NCI-H82 (cell line): ENCODE results near the gene RABL6.

Experiments used
- DNase-seq: peaks from one replicate; lab custom pipeline; 2025; lab: John Stamatoyannopoulos, UW

The RABL6 gene

DNA sequence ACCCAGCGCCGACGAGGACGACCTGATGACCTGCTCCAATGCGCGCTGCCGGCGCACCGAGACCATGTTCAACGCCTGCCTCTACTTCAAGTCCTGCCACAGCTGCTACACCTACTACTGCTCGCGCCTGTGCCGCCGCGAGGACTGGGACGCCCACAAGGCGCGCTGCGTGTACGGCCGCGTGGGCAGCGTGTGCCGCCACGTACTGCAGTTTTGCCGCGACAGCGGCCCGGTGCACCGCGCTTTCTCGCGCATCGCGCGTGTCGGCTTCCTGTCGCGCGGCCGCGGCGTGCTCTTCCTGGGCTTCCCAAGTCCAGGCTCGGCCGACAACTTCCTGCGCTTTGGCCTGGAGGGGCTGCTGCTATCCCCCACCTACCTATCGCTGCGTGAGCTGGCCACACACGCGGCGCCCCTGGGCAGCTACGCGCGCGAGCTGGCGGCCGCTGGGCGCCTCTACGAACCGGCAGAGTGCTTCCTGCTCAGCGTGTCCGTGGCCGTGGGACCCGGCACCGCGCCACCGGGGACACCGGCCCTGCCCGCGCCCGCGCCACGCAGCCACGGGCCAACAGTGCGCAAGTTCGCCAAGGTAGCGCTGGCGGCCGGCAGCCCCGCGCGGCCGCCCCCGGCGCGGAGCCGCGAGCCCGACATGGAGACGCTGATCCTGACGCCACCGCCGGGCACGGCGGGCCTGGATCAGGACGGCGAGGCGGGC lies 38.8 kb downstream of the RABL6 start:
- DNase-seq: peak; percentile 38

DNA sequence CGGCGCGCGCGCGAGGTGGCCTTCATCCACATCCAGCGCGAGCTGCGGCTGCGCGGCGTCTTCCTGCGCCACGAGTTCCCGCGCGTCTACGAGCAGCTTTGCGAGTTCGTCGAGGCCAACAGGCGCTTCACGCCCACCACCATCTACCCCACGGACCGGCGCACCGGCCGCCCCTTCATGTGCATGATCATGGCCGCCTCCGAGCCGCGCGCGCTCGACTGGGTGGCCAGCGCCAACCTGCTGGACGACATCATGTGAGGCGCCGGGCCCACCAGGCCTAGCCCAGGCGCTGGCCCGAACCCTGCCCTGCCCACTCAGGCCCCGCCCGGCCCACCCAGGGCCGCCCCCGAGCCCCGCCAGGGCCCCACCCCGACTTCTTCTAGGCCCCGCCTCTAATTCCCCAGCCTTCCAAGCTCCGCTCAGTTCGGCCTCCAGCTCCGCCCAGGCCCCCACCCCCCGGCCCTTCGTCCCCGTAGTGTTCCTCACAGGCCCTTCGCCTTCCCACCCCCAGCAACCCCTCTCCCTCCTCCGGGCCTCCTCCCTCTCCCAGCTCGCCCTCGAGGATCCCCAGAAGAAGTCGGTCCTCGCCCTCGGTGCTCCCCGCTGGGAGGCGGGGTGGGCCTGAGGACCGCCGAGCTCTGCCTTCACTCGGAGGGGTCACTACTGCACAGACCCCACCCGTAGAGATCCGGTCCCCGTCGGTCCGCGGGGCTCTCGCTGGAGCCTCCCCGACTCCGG lies 39.5 kb downstream of the RABL6 start:
- DNase-seq: peak; percentile 92

DNA sequence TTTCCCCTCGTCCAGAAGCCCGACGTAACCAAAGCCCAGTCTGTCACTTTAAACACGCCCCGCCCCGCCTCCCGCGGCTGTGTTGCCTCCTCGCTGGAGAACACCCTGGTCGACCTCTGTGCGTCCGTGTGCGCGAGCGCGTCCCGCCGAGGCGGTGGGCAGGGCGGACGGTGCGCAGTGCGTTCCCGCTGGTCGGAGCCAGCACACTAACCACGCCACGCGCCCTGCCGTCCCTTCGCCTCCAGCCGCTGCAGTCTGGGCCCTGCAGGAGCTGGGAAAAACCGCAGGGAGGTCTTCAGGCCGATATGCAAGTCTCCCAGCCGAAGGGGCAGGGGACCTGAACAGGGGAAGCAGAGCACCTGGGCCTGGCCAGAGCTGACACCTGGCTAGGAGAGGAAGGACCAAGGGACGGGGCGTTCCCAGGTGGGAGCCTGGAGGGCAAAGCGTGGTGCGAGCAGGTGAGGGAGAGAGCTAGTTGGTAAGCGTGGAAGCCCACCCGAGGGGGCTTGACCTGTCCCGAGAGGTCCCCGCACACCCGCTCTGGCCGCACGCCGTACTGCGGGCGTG lies 40.2 kb downstream of the RABL6 start:
- peak; percentile 88 for DNase-seq

DNA sequence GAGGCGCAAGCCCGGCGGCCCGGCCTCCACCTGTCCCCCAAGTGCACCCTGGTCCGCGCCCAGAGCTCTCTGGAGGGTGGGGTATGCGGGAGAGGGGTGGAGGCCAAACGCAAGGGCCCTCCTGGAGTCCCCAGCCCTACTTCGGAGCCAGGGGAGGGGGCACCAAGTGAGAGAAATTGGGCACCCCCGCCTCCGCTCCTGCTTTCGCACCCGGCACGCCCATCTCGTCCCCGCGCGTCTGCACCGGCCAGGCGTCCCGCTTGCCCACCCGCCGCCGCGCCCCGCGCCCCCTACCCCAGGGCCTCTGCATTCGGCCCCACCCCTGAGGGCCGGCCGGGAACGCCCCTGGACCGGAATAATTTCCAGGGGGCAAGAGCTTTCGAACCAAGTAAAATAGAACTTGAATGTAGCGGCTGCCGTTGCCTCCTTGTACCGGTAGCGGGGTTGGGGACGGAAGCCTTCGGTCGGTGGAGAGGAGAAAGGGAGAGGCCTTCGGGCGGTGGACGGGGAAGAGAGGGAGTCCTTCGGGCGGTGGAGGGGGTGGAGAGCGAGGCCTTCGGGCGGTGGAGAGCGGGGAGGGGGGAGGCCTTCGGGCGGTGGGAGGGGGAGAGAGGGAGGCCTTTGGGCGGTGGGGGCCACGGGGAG lies 40.8 kb downstream of the RABL6 start:
- DNase-seq: peak; percentile 87

DNA sequence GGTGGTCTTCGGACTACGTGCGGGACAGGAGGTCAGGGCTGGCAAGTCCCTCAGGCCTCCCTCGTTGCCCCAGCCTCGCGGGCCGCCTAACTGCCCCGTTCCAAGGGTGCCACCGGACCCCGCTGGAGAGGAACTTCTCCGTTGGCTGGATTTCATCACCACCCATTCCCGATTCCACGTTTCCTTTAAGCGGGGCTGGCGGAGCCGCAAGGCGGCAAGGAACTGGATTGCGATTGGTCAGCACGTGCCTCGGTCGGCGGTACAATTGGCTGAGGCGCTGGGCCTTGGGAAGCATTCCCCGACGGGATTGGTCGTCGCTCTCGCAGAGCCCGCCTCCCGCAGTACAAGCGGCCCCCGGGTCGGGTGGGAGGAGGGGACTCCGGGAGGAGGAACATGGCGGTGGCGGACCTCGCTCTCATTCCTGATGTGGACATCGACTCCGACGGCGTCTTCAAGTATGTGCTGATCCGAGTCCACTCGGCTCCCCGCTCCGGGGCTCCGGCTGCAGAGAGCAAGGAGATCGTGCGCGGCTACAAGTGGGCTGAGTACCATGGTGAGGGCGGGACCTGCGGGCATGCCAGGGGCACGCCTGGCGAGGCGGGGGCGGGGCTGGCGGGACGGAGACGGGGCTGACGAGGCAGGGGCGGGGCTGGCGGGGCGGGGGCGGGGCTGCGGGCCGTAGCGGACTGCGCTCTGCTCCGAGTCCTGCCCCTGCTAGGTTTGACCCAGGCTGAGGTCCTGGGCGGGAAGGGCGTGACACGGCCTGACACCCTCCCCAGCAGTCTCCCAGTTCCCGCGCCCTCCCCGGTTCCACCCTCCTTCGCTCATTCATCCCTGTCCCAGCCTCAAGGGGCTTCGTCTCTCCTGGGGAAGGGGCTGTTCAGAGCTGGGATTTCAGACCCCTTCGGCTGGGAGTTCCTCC lies 41.6 kb downstream of the RABL6 start, which contains the start of gene PHPT1:
PHPT1 (plus strand) TSS at position 372 of the 922 bp plus-strand sequence; CDS start at position 394, 22 bp downstream.
- DNase-seq: peak; percentile 99

DNA sequence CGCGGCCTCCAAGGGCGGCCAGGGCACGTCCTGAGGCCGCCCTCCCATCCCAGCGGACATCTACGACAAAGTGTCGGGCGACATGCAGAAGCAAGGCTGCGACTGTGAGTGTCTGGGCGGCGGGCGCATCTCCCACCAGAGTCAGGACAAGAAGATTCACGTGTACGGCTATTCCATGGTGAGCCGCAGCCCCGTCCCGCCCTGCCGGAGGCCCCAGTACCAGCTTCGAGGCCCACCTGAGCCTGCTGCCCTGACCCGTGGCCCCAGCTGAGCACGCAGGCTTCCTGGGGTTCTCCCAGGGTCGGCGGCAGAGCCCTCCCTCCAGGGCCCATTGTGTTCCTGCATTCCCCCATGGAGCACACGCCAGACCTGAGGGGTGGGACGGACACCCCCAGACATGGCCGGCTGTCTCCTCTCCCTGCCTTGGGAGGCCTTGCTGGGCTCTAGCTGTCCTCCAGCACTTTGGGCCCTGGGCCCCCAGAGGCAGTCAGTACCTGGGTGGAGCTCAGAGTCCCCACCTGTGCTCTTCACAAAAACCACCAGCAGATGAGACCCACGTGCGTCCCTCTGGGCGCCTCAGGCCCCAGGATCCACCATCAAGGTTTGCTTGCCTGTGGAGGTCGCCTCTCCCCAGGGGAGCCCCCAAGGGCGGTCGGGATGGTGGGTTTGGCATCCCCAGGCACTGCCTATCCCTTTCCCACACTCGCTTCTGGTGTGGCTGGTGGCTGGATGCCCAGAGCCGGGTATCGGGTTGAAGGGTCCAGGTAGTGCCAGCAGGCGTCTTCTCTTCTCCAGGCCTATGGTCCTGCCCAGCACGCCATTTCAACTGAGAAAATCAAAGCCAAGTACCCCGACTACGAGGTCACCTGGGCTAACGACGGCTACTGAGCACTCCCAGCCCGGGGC lies 42.5 kb downstream of the RABL6 start:
- no peak for DNase-seq

DNA sequence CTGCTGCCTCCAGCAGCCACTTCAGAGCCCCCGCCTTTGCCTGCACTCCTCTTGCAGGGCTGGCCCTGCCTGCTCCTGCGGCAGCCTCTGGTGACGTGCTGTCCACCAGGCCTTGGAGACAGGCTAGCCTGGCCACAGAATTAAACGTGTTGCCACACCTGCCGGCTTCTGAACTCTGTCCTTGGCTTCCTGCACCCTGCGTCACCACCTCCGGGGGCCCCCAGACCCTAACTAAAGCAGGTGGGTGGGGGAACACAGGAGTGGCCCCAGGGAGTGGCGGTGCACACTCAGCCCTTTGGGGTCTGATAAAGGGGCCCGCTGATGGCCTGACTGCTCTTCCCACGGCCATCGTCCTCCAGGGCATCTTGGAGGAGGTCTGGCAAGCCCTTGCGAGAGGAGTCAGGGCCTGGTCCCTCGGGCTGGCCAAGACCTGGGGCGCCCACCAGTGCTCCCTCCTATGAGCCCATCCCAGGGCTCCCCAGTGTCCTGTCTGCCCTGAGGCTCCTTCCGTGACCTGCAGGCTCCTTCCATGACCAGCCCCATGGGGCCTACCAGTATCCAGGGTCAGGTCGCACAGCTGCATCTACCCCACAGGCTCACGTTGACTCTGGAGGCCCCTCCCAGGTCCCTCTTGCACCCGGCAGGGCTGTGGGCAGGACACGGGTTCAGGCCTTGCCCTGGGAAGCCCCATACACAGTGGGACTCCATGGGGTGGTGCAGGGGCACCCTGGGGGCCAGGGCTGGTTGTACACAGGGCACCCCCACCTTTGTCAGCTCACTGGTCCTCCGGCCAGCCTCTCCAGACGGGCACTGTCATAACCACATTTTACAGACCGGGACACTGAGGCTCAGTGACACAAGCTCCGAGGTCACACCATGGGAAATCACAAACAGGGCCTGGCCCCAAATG lies 43.4 kb downstream of the RABL6 start:
- DNase-seq: no peak

DNA sequence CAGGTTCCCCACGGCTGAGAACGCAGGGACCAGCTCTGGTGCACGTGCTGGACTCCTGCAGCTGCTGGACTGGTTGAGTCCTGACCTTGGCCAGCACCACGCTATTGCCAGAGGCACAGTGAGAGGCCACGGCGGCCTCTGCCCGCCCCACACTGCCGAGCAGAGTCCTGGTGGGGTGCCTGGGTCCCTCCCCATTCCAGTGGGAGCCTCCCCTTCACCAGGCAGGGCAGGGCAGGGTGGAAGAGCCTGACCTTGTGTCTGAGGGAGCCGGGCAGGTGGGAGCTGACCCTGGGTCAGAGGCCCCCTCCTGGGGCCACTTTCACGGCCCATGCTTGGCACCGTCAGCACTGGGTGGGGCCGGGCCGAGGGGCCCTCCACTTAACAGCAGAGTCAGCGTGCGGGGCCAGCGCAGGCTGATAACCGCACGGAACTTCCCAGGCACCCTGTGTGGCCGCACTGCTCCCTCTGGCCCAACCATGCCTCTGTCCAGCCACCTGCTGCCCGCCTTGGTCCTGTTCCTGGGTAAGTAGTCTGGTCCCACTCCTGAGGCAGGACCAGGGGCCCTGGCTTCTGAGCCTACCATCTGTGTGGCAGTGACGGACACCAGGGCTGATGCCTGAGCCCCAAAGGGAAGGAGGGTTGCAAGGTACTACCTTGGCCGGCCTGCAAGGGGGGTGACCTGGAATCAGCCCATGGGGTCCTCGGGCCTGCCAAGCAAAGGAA lies 44.4 kb downstream of the RABL6 start, which contains the start of gene MAMDC4:
MAMDC4 (plus strand) TSS at position 406 of the 723 bp plus-strand sequence; CDS start at position 477, 71 bp downstream.
- no peak for DNase-seq

DNA sequence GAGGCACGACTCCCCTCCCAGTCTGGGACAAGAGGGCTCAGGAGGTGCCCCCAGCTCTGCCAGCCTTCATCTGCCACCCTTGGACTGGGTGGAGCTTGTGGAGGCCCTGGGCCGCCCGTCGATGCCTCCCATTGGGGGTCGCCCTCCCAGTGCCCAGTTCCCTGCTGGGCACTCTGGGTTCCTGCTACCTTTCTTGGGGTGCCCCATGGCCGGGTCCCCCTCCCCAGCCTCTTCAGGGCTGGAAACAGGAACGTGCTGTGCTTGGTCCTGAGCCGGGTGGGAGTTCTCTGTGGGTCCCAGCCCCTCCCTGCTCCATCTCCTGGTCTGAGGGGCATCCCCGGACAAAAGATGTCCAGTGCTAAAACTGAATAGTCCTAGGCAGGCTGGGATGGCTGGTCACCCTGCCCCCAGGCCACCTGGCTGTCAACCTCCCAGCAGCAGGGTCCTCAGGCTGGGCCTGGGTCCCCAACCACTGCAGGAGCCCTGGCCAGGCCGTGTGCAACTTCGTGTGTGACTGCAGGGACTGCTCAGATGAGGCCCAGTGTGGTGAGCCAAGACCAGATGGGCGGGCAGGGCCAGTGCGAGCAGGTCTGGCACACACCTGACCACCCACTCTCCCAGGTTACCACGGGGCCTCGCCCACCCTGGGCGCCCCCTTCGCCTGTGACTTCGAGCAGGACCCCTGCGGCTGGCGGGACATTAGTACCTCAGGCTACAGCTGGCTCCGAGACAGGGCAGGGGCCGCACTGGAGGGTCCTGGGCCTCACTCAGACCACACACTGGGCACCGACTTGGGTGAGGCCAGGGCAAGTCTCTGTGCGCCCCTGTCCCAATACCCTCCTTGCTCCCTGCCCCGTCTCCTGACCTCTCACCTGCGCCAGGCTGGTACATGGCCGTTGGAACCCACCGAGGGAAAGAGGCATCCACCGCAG lies 45.2 kb downstream of the RABL6 start:
- DNase-seq: no peak

DNA sequence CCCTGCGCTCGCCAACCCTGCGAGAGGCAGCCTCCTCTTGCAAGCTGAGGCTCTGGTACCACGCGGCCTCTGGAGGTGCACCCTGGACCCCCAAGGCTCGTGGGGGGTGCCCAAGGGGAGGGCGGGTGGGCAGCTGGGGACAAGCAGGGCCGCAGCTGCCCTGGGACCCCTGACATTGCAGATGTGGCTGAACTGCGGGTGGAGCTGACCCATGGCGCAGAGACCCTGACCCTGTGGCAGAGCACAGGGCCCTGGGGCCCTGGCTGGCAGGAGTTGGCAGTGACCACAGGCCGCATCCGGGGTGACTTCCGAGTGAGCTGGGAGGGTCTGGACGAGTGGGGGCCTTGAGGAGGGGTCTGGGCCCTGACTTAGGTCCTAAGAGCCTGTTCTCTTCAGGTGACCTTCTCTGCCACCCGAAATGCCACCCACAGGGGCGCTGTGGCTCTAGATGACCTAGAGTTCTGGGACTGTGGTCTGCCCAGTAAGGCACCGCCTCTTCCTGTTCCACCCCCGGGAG lies 45.9 kb downstream of the RABL6 start:
- no peak for DNase-seq

DNA sequence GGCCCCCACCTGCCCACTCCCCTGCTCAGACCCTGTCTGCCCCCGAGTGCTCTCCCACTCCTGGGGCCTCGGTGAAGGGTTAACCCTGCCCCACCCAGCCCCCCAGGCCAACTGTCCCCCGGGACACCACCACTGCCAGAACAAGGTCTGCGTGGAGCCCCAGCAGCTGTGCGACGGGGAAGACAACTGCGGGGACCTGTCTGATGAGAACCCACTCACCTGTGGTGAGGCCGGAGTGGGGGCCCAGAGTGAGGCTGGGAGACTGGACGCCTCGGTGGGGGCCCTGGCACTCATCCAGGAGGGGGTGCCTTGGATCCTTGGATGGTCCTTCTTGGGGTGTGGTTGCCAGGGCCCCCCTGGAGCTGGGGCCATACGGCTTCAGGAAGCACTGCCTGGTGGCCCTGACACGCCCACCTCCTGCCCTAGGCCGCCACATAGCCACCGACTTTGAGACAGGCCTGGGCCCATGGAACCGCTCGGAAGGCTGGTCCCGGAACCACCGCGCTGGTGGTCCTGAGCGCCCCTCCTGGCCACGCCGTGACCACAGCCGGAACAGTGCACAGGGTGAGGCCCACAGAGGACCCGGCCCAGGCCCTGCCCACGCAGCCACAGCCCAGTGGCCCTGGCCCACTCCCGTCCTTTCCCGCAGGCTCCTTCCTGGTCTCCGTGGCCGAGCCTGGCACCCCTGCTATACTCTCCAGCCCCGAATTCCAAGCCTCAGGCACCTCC lies 46.5 kb downstream of the RABL6 start:
- DNase-seq: no peak

DNA sequence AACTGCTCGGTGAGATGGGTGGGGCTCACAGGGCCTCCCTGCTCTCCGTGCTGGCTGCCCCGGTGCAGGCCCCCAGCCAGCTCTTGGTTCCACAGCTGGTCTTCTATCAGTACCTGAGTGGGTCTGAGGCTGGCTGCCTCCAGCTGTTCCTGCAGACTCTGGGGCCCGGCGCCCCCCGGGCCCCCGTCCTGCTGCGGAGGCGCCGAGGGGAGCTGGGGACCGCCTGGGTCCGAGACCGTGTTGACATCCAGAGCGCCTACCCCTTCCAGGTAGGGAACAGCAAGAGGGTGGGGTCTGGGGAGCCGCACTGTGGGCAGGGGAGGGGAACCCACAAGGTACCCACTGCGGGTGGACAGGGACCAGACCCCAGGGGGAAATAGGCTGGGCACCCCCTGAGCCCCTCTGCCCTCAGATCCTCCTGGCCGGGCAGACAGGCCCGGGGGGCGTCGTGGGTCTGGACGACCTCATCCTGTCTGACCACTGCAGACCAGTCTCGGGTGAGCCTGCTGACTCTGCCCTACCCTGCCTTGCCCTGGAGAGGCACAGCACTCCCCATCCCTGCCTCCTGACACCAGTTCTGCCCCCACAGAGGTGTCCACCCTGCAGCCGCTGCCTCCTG lies 47.2 kb downstream of the RABL6 start:
- no peak for DNase-seq

DNA sequence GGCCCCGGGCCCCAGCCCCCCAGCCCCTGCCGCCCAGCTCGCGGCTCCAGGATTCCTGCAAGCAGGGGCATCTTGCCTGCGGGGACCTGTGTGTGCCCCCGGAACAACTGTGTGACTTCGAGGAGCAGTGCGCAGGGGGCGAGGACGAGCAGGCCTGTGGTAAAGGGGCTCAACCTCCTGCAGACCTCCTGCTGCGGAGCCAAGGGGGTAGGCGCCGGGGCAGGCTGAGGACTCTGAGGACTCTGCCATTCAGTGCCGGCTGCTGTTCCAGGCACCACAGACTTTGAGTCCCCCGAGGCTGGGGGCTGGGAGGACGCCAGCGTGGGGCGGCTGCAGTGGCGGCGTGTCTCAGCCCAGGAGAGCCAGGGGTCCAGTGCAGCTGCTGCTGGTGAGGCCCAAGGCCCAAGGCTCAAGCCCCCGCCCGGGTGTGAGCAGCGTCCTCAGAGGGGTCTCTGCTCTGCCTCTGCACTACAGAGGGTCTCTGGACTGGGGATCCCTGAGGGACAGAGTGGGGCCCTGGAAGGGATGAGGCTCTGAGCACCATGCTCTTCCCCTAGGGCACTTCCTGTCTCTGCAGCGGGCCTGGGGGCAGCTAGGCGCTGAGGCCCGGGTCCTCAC lies 47.8 kb downstream of the RABL6 start:
- DNase-seq: no peak

DNA sequence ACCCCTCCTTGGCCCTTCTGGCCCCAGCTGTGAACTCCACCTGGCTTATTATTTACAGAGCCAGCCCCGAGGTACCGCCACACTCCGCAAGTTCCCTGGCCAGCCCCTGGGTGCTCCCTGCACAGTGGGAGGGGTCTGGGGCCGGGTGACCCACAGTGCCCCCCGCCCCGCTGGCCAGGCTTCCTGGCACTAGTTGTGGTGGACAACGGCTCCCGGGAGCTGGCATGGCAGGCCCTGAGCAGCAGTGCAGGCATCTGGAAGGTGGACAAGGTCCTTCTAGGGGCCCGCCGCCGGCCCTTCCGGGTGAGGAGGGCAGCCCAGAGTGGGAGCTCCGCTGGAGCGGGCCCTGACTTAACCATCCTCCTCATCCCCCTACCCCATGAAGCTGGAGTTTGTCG lies 48.3 kb downstream of the RABL6 start:
- no peak for DNase-seq

DNA sequence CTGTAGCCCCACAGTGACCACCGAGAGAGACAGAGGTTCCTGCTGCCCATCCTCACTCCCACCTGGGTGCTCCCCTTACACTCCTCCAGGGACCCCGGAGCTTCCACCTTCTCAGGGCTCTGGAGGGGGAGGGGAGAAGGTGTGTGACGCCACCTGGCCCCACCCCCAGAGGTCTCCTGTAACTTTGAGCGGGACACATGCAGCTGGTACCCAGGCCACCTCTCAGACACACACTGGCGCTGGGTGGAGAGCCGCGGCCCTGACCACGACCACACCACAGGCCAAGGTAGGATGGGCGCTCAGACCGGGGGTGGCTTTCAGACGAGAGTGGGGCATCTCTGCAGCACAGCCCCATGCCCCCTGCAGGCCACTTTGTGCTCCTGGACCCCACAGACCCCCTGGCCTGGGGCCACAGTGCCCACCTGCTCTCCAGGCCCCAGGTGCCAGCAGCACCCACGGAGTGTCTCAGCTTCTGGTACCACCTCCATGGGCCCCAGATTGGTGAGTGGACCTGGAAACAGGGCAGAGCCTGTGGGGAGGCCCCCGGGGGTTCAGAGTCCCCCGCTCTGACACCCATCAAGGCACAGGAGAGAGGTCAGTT lies 48.9 kb downstream of the RABL6 start:
- DNase-seq: no peak
